HG02798 (cell line): ENCODE measurements around the gene CSF2RB.
"Not testable (repeated sequence)": the region's sequence is repeated elsewhere in the genome, so short reads cannot be mapped to it uniquely, and the experiment has no call there.

Source experiments
- ATAC-seq: cut with Tn5 transposase; IDR thresholded peaks from one replicate; pipeline ENCODE4 v1.9.1; 2021; ENCODE audit warnings: mild to moderate bottlenecking; ENCODE audit not compliant: unreplicated experiment, poor library complexity

Gene CSF2RB

GRCh38 chr22:36961626-36962025 lies 48.2 kb downstream of the CSF2RB start:
- no peak for ATAC-seq

- no peak for ATAC-seq
These were observed 49.9 kb downstream of the CSF2RB start for GRCh38 chr22:36963302-36963701.

GRCh38 chr22:36964106-36964505 lies 50.7 kb downstream of the CSF2RB start:
- no peak for ATAC-seq

GRCh38 chr22:36965696-36966095 lies 52.3 kb downstream of the CSF2RB start:
- no peak for ATAC-seq

GRCh38 chr22:36966851-36967540 lies 53.6 kb downstream of the CSF2RB start:
- no peak for ATAC-seq

- ATAC-seq: no peak
These were observed 55.0 kb downstream of the CSF2RB start for GRCh38 chr22:36968249-36968964.

- ATAC-seq: no peak
These were observed 58.1 kb downstream of the CSF2RB start for GRCh38 chr22:36971341-36972125.

- no peak for ATAC-seq
These were observed 63.2 kb downstream of the CSF2RB start for GRCh38 chr22:36976606-36977005.

GRCh38 chr22:36977401-36977861 lies 64.0 kb downstream of the CSF2RB start:
- ATAC-seq: peak; percentile 66

GRCh38 chr22:36977947-36978660 lies 64.7 kb downstream of the CSF2RB start:
- ATAC-seq: peak; percentile 85

GRCh38 chr22:36979016-36979910 lies 65.8 kb downstream of the CSF2RB start:
- ATAC-seq: no peak

- no peak for ATAC-seq
These were observed 67.9 kb downstream of the CSF2RB start for GRCh38 chr22:36981247-36981775.

GRCh38 chr22:36982136-36982535 lies 68.7 kb downstream of the CSF2RB start:
- ATAC-seq: no peak

GRCh38 chr22:36985211-36985889 lies 71.9 kb downstream of the CSF2RB start:
- no peak for ATAC-seq

- no peak for ATAC-seq
These were observed 72.9 kb downstream of the CSF2RB start for GRCh38 chr22:36986242-36986821.

- no peak for ATAC-seq
These were observed 74.8 kb downstream of the CSF2RB start for GRCh38 chr22:36988075-36988832.

GRCh38 chr22:36989012-36989411 lies 75.6 kb downstream of the CSF2RB start:
- not testable (repeated sequence) for ATAC-seq
